GM18499 (cell line): ENCODE results near the gene SNX32.

Experiments used
- ATAC-seq: cut with Tn5 transposase; IDR thresholded peaks from one replicate; pipeline ENCODE4 v1.9.1; 2021; ENCODE audit warnings: moderate number of reproducible peaks; ENCODE audit not compliant: insufficient read depth, unreplicated experiment

Gene SNX32

GRCh38 chr11:65897020-65897471 lies 63.3 kb downstream of the SNX32 start:
- ATAC-seq, result no peak

GRCh38 chr11:65898656-65899355 lies 65.0 kb downstream of the SNX32 start:
- no peak for ATAC-seq

- no peak for ATAC-seq
These were observed 65.8 kb downstream of the SNX32 start for GRCh38 chr11:65899356-65900124.

- peak; percentile 53 for ATAC-seq
These were observed 66.5 kb downstream of the SNX32 start, which contains the start of gene FOSL1 for GRCh38 chr11:65900125-65900898. TSS of gene FOSL1 (minus strand) at chr11:65900388. CDS start at chr11:65900339, 49 bp downstream.

- no peak for ATAC-seq
These were observed 67.1 kb downstream of the SNX32 start for GRCh38 chr11:65900899-65901180.

GRCh38 chr11:65903068-65903481 lies 69.3 kb downstream of the SNX32 start:
- no peak for ATAC-seq
